Measurements from ENCODE around the gene RAB3IL1. TPM values are rescaled to one million over a fixed set of nuclear protein-coding genes. Genes with fewer than 3 reads are reported as not detected.

RAB3IL1 gene
- total RNA-seq, 2 experiments from 2014 or later = not detected

- no peak overlapping the region for H3K4me3 Mint-ChIP-seq
- ChIA-PET CTCF (interaction anchor here (1.2 to 1.3 kb wide), 2 partner anchors 11 to 129 kb away, joined by 3 to 4 read pairs; no protein-coding TSS in a partner anchor), POLR2A (interaction anchor here (1.2 kb wide), 1 partner anchor 15 kb away, joined by 4 read pairs; the partner anchor contains the start of gene FTH1)
- no peak for ATAC-seq (ENCODE audit: poor library complexity)
- TF ChIP-seq CTCF (IDR thresholded peaks at IDR 0.05) = no peak
- H3K4me1 ChIP-seq (ENCODE audit: insufficient read depth, low read length) = peaks cover 17% of the 10 kb centered on the region
- no peaks in the 10 kb centered on the region for H3K36me3 Mint-ChIP-seq (ENCODE audit: low read depth)
- H3K27me3 Mint-ChIP-seq = peaks cover 40% of the 10 kb centered on the region
- no peaks in the 10 kb centered on the region for H3K36me3 ChIP-seq (ENCODE audit: insufficient read depth, low read length)
- peaks cover 0 to 13% of the 10 kb centered on the region in 2 experiments for H3K9me3 ChIP-seq (ENCODE audit: control insufficient read depth in 1 of 2, insufficient read depth in 1 of 2, low read length in 2 of 2)
- no peak overlapping the region for H3K27ac Mint-ChIP-seq
- no peak overlapping the region for H3K27ac ChIP-seq (ENCODE audit: low read depth in 1 of 2, low read length in 2 of 2)
- no peak for DNase-seq
- H3K9me3 Mint-ChIP-seq = no peaks in the 10 kb centered on the region
- H3K4me1 Mint-ChIP-seq (ENCODE audit: low read depth) = peaks cover 5% of the 10 kb centered on the region
- intact Hi-C loops (cut with DNase I, micrococcal nuclease) = no loop called here
- H3K27me3 ChIP-seq (ENCODE audit: control insufficient read depth in 1 of 2, insufficient read depth in 2 of 2, low read length in 2 of 2) = peaks cover 14 to 27% of the 10 kb centered on the region in 2 experiments
- no peak overlapping the region for H3K4me3 ChIP-seq (ENCODE audit: low read length)
These were observed 35.5 kb upstream of the RAB3IL1 start for GRCh38 chr11:61952882-61953281.

GRCh38 chr11:61951484-61952135, 34.2 kb upstream of the RAB3IL1 start:
- no peak for DNase-seq
- no peak overlapping the region for H3K27ac ChIP-seq (ENCODE audit: low read depth in 1 of 2, low read length in 2 of 2)
- H3K27me3 ChIP-seq (ENCODE audit: control insufficient read depth in 1 of 2, insufficient read depth in 2 of 2, low read length in 2 of 2) = peaks cover 14 to 27% of the 10 kb centered on the region in 2 experiments
- no peaks in the 10 kb centered on the region for H3K9me3 Mint-ChIP-seq
- no peak overlapping the region for H3K27ac Mint-ChIP-seq
- H3K27me3 Mint-ChIP-seq = peaks cover 43% of the 10 kb centered on the region
- peaks cover 23% of the 10 kb centered on the region for H3K4me1 ChIP-seq (ENCODE audit: insufficient read depth, low read length)
- no peaks in the 10 kb centered on the region for H3K36me3 ChIP-seq (ENCODE audit: insufficient read depth, low read length)
- H3K9me3 ChIP-seq (ENCODE audit: control insufficient read depth in 1 of 2, insufficient read depth in 1 of 2, low read length in 2 of 2) = peaks cover 0 to 13% of the 10 kb centered on the region in 2 experiments
- intact Hi-C loops (cut with DNase I, micrococcal nuclease) = no loop called here
- H3K4me1 Mint-ChIP-seq (ENCODE audit: low read depth) = peaks cover 5% of the 10 kb centered on the region
- no peak overlapping the region for H3K4me3 Mint-ChIP-seq
- no peak for ATAC-seq (ENCODE audit: poor library complexity)
- ChIA-PET POLR2A (interaction anchor here (0.9 to 1.4 kb wide), 3 partner anchors 9 to 16 kb away, joined by 3 to 5 read pairs (median 3); partner anchors contain the start of gene FTH1), CTCF (interaction anchor here (1.3 to 3.5 kb wide), 2 partner anchors 9 to 130 kb away, joined by 4 to 20 read pairs; no protein-coding TSS in a partner anchor)
- no peaks in the 10 kb centered on the region for H3K36me3 Mint-ChIP-seq (ENCODE audit: low read depth)
- H3K4me3 ChIP-seq (ENCODE audit: low read length) = no peak overlapping the region
- TF ChIP-seq CTCF (IDR thresholded peaks at IDR 0.05) = no peak

GRCh38 chr11:61950035-61950547, 32.7 kb upstream of the RAB3IL1 start, which contains the start of gene BEST1:
Gene BEST1, plus strand, starts transcription at chr11:61950351. Its CDS starts 1,456 bp downstream, at chr11:61951807.
- intact Hi-C loops (cut with DNase I, micrococcal nuclease) = no loop called here
- Histone ChIP-seq H3K27ac (ENCODE audit: low read depth in 1 of 2, low read length in 2 of 2) (no peak within 1 kb of the TSS), H3K4me1 (ENCODE audit: insufficient read depth, low read length) (peaks cover 11% of the 10 kb centered on the region), H3K36me3 (ENCODE audit: insufficient read depth, low read length) (no peaks in the 10 kb centered on the region), H3K27me3 (ENCODE audit: control insufficient read depth in 1 of 2, insufficient read depth in 2 of 2, low read length in 2 of 2) (peaks cover 14 to 15% of the 10 kb centered on the region in 2 experiments), H3K9me3 (ENCODE audit: control insufficient read depth in 1 of 2, insufficient read depth in 1 of 2, low read length in 2 of 2) (peaks cover 0 to 6% of the 10 kb centered on the region in 2 experiments), H3K4me3 (ENCODE audit: low read length) (no peak within 1 kb of the TSS)
- ChIA-PET POLR2A (interaction anchor here (1.1 to 3.6 kb wide), 2 partner anchors 8 to 18 kb away, joined by 3 to 20 read pairs; partner anchors contain the start of gene FTH1), CTCF (interaction anchor here (0.7 to 3.5 kb wide), 2 partner anchors 51 to 132 kb away, joined by 3 to 20 read pairs; no protein-coding TSS in a partner anchor)
- Mint-ChIP-seq H3K27me3 (peaks cover 30% of the 10 kb centered on the region), H3K4me3 (no peak within 1 kb of the TSS), H3K36me3 (ENCODE audit: low read depth) (no peaks in the 10 kb centered on the region), H3K27ac (no peak within 1 kb of the TSS), H3K9me3 (no peaks in the 10 kb centered on the region), H3K4me1 (ENCODE audit: low read depth) (peaks cover 3% of the 10 kb centered on the region)
- DNase-seq = no peak
- no peak for TF ChIP-seq CTCF (IDR thresholded peaks at IDR 0.05)
- no peak for ATAC-seq (ENCODE audit: poor library complexity)
